Gastroesophageal sphincter (tissue), 4 donors: ENCODE measurements around the gene ZMAT5. TPM values are rescaled to one million over a fixed set of nuclear protein-coding genes. Genes with fewer than 3 reads are reported as not detected.

Experiments used
- ATAC-seq: fragments of 150-250 bp; one replicate; pipeline ENCODE4 v1.9.1; 2016; ENCODE audit warnings: mild to moderate bottlenecking, moderate library complexity
- H3K27ac ChIP-seq, 4 donors: fragments of 200-600 bp; sonication (generic) in 3 of 4; 1 replicate in 3 of 4; 2 replicates in 1 of 4; pipeline ENCODE4 v1.5.1; 2016 to 2019
- H3K27me3 ChIP-seq: fragments of 200-600 bp; sonication (generic); one replicate; pipeline ENCODE4 v1.5.1; 2019
- H3K36me3 ChIP-seq, 2 donors: fragments of 200-600 bp; sonication (generic); one replicate each; pipeline ENCODE4 v1.5.1; 2019; ENCODE audit warnings: control low read depth in 1 of 2
- H3K4me1 ChIP-seq, 3 donors: fragments of 200-600 bp; sonication (generic); 1 replicate in 2 of 3; 2 replicates in 1 of 3; pipeline ENCODE4 v1.5.1; 2016 to 2019; ENCODE audit warnings: control low read depth in 2 of 3
- H3K4me3 ChIP-seq, 2 donors: fragments of 200-600 bp; sonication (generic); one replicate each; pipeline ENCODE4 v1.5.1; 2019; ENCODE audit warnings: mild to moderate bottlenecking in 1 of 2, moderate library complexity in 1 of 2
- H3K9me3 ChIP-seq, 3 donors: fragments of 200-600 bp; sonication (generic); one replicate each; pipeline ENCODE4 v1.5.1; 2017 to 2019; ENCODE audit warnings: control low read depth in 2 of 3
- EP300 ChIP-seq: sonication (generic); formaldehyde crosslinking; IDR thresholded peaks from one replicate; pipeline ENCODE4 v1.6.1; 2017; ENCODE audit warnings: antibody characterized with exemption, mild to moderate bottlenecking
- POLR2A ChIP-seq, 2 donors: fragments of 450-650 bp; IDR thresholded peaks; one replicate each; pipeline ENCODE4 v1.6.1; 2017; ENCODE audit warnings: antibody characterized with exemption in 2 of 2, mild to moderate bottlenecking in 2 of 2, moderate library complexity in 1 of 2
- POLR2AphosphoS5 ChIP-seq: sonication (generic); formaldehyde crosslinking; IDR thresholded peaks from one replicate; pipeline ENCODE4 v1.6.1; 2017; ENCODE audit warnings: antibody characterized with exemption
- WGBS, 2 donors: methylation state at CpG; one replicate each; pipeline ENCODE4 v1.1.5; 2018; ENCODE audit warnings: low coverage in 1 of 2; 5-methylcytosine and 5-hydroxymethylcytosine counted together
- total RNA-seq, 4 donors: library from RNA; depleted of rRNA; stranded (reverse); fragments of >200 nt; gene quantifications; one replicate each; pipeline ENCODE4 v1.1.0, GENCODE V29; 2016
- TF ChIP-seq, protein P1 (sequence below), 4 experiments: fragments of 200-600 bp in 2 of 4; fragments of 450-650 bp in 2 of 4; sonication (generic) in 1 of 4; IDR thresholded peaks; one replicate each; pipeline ENCODE4 v1.5.1; 2017 to 2019; ENCODE audit warnings: antibody characterized with exemption in 4 of 4, mild to moderate bottlenecking in 2 of 4, moderate library complexity in 2 of 4

Gene ZMAT5
- total RNA-seq, 4 donors from 2014 or later: 10.6 to 26.5 (median 17.1) TPM

DNA sequence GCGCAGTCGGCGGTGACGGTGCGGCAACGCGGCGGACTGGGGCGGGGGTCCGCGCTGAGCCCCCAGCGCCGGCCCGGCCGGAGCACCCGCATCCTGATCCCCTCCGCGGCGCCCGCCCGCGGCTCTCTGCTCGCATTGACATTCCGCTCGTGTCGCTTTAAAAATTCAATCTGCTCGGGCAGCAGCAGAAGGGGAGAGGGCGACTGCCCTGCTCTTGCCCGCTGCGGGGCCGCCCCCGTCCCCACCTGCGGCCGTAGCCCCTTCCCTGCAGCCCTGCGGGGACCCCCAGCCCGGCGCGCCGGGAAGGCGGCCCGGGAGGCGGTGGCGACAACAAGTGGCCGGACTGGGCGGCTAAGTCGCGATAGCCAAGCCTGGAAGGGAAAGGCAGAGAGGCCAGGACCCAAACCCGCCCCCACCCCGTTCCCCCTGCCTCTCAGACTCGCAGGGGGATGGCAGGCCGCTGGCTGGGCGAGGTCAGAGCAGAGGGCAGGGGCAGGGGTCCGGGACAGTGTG is 45.9 kb downstream of the ZMAT5 start:
- no peaks in the 10 kb centered on the region for H3K36me3 ChIP-seq
- WGBS, 2 donors: no CpG with 5 or more reads among the region's 53 CpGs
- H3K4me1 ChIP-seq: peaks cover 0 to 18% (median 5%) of the 10 kb centered on the region in 3 donors
- no peak for ATAC-seq
- H3K27me3 ChIP-seq: peaks cover 73% of the 10 kb centered on the region
- no peaks in the 10 kb centered on the region for H3K9me3 ChIP-seq
- no peak overlapping the region for H3K27ac ChIP-seq
- TF ChIP-seq POLR2AphosphoS5: no peak
- TF ChIP-seq POLR2A (IDR thresholded peaks at IDR 0.05): no peak
- TF ChIP-seq, protein P1, sequence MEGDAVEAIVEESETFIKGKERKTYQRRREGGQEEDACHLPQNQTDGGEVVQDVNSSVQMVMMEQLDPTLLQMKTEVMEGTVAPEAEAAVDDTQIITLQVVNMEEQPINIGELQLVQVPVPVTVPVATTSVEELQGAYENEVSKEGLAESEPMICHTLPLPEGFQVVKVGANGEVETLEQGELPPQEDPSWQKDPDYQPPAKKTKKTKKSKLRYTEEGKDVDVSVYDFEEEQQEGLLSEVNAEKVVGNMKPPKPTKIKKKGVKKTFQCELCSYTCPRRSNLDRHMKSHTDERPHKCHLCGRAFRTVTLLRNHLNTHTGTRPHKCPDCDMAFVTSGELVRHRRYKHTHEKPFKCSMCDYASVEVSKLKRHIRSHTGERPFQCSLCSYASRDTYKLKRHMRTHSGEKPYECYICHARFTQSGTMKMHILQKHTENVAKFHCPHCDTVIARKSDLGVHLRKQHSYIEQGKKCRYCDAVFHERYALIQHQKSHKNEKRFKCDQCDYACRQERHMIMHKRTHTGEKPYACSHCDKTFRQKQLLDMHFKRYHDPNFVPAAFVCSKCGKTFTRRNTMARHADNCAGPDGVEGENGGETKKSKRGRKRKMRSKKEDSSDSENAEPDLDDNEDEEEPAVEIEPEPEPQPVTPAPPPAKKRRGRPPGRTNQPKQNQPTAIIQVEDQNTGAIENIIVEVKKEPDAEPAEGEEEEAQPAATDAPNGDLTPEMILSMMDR (IDR thresholded peaks at IDR 0.05): no peak
- TF ChIP-seq EP300: no peak
- H3K4me3 ChIP-seq: peak overlapping the region in 1 of 2 donors; percentile 44

DNA sequence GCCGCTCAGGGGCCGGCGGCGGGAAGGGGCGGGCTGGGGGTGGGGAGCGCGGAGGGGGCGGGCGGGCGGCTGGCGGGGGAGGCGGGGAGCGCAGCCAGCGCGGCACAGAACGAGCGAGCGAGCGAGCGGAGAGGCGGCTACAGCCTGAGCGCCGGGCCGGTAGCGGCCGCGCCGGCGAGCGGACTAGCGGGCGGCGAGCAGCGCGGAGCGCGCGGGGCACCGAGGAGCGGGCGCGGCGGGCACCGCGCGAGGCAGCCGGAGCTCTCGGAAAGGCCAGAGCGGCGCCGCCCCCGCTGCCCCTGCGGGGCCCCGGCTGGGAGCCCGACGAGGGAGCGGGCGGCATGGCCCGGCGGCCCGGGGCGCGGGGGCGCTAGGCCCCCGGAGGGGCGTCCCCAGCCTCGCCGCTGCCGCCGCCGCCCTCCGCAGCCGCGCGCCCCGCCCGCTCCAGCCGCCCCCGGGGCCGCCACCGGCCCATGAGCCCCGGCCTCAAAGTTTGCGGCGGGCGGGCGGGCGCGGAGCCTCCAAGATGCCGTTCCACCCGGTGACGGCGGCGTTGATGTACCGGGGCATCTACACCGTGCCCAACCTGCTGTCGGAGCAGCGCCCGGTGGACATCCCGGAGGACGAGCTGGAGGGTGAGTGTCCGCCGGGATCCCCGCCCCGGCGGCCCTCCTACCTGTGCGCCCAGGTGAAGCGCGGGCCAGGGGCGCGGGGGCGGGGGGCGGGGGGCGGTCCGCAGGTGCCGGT is 46.7 kb downstream of the ZMAT5 start, which contains the start of gene CABP7:
TSS of gene CABP7 (plus strand) at position 105 of the 747 bp plus-strand sequence. CDS start at position 527, 422 bp downstream.
- H3K27ac ChIP-seq: no peak within 1 kb of the TSS
- no peaks in the 10 kb centered on the region for H3K9me3 ChIP-seq
- ATAC-seq: no peak
- TF ChIP-seq, protein P1 (IDR thresholded peaks at IDR 0.05): no peak
- TF ChIP-seq EP300: no peak
- no peak for TF ChIP-seq POLR2A (IDR thresholded peaks at IDR 0.05)
- no peak for TF ChIP-seq POLR2AphosphoS5
- H3K27me3 ChIP-seq: peaks cover 81% of the 10 kb centered on the region
- peak within 1 kb of the TSS in 1 of 2 donors; percentile 44 for H3K4me3 ChIP-seq
- WGBS, 2 donors: no CpG with 5 or more reads among the region's 115 CpGs
- peaks cover 0 to 18% (median 5%) of the 10 kb centered on the region in 3 donors for H3K4me1 ChIP-seq
- H3K36me3 ChIP-seq: no peaks in the 10 kb centered on the region

DNA sequence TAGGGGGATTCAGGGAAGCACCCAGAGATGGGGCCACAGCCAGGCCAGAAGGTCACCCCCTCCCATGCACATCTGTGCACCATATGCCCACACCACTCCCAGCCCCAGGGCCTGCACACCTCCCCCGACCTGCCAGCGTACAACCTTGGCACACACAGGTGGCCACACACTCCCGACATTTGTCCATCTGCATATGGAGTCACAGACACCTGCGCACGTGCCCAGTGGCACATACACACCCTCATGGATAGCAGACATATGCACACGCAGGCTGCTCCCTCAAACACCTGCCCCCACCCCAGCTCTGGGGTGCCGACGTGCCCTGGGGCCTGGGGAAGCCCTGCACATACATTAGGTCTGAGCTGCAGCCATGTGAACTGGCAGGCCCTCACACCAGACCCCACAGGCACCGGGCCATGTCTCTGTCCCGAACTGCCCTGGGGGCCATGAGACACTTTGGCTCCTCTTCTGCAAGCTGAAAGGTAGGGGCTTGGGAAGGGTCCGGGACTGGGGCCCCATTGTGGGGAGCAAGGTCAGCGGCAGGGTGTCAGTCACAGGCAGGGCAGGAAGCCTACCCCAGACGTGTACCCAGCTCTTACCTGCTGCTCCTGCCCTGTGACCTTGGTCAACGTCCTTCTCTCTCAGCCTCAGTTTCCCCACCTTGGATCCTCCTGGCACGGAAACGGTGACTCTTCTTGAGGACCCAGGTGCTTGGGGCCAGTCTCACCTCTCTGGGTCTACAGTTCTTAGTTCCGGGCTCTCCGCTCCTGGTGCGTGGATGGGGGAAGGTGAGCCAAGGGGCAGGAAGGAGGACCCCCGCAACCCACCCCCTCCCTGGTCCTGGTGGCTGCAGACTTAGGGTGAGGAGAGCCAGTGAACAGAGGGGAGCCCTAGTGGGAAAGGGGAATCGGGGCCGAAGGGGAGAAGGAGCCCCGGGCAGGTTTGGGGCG is 47.6 kb downstream of the ZMAT5 start:
- peak overlapping the region in 1 of 2 donors; percentile 44 for H3K4me3 ChIP-seq
- peaks cover 90% of the 10 kb centered on the region for H3K27me3 ChIP-seq
- H3K36me3 ChIP-seq: no peaks in the 10 kb centered on the region
- H3K9me3 ChIP-seq: no peaks in the 10 kb centered on the region
- TF ChIP-seq EP300 (no peak), POLR2A (IDR thresholded peaks at IDR 0.05) (no peak), POLR2AphosphoS5 (no peak)
- TF ChIP-seq, protein P1 (IDR thresholded peaks at IDR 0.05): no peak
- WGBS, 2 donors: no CpG with 5 or more reads among the region's 24 CpGs
- peaks cover 0 to 18% (median 5%) of the 10 kb centered on the region in 3 donors for H3K4me1 ChIP-seq
- no peak overlapping the region for H3K27ac ChIP-seq
- no peak for ATAC-seq

DNA sequence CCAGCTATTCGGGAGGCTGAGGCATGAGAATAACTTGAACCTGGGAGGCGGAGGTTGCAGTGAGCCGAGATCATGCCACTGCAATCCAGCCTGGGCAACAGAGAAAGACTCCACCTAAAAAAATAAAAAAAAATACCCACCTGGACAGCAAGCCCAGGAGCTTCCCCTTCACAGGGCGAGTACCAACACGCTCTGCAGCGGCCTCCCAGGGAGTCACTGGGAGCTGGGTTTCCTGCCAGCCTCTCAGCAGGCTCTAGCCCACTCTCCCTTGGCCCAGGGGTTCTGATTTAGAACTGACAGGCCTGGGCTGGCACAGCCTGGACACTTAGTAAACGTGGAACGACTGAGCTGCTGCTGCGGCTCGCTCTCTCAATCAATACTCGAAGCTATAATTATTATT is 49.0 kb downstream of the ZMAT5 start:
- WGBS, 2 donors: 86 to 93% methylated on average over 8 of the region's 11 CpGs
- ATAC-seq: no peak
- Histone ChIP-seq H3K27me3 (peaks cover 96% of the 10 kb centered on the region), H3K27ac (no peak overlapping the region), H3K9me3 (no peaks in the 10 kb centered on the region), H3K4me1 (peaks cover 0 to 18% (median 5%) of the 10 kb centered on the region in 3 donors), H3K36me3 (no peaks in the 10 kb centered on the region), H3K4me3 (no peak overlapping the region)
- TF ChIP-seq, protein P1 (IDR thresholded peaks at IDR 0.05): no peak
- no peak for TF ChIP-seq POLR2AphosphoS5
